Heart left ventricle (tissue), 16 donors: ENCODE measurements around the gene SLC25A15. TPM values are rescaled to one million over a fixed set of nuclear protein-coding genes. Genes with fewer than 3 reads are reported as not detected.
A peak's percentile ranks its signal among the peaks of the same experiment; 100 is the strongest.

Experiments
- ATAC-seq, 4 donors: fragments of 200-7000 bp; cut with Tn5 transposase; one replicate each; pipeline ENCODE4 v1.9.1; 2020 to 2022; ENCODE audit warnings: moderate library complexity in 4 of 4, mild to moderate bottlenecking in 3 of 4, moderate number of reproducible peaks in 1 of 4
- DNase-seq, 5 donors: peaks; one replicate each; pipeline ENCODE4 v3.0.0-alpha.2; 2020
- H3K27ac ChIP-seq, 12 donors: fragments of 200-600 bp; sonication (generic) in 4 of 12; one replicate each; pipeline versions ENCODE4 v1.5.0 to v1.8.0; 2016 to 2022; ENCODE audit warnings: mild to moderate bottlenecking in 2 of 12
- H3K27me3 ChIP-seq, 9 donors: fragments of 200-600 bp; sonication (generic) in 2 of 9; one replicate each; pipeline versions ENCODE4 v1.5.1 to v1.8.0; 2016 to 2022; ENCODE audit warnings: mild to moderate bottlenecking in 3 of 9
- H3K36me3 ChIP-seq, 9 donors: fragments of 200-600 bp; sonication (generic) in 2 of 9; one replicate each; pipeline versions ENCODE4 v1.5.0 to v1.8.0; 2018 to 2022; ENCODE audit warnings: mild to moderate bottlenecking in 2 of 9
- H3K4me1 ChIP-seq, 12 donors: fragments of 200-600 bp; sonication (generic) in 4 of 12; one replicate each; pipeline versions ENCODE4 v1.5.0 to v1.8.0; 2016 to 2022; ENCODE audit warnings: mild to moderate bottlenecking in 3 of 12
- H3K4me3 ChIP-seq, 12 donors: fragments of 200-600 bp; sonication (generic) in 4 of 12; one replicate each; pipeline versions ENCODE4 v1.5.0 to v1.8.0; 2017 to 2022; ENCODE audit warnings: mild to moderate bottlenecking in 9 of 12, moderate library complexity in 4 of 12
- H3K9me3 ChIP-seq, 12 donors: fragments of 200-600 bp; sonication (generic) in 4 of 12; one replicate each; pipeline versions ENCODE4 v1.5.0 to v1.8.0; 2016 to 2022; ENCODE audit warnings: mild to moderate bottlenecking in 1 of 12
- POLR2A ChIP-seq, 2 donors: fragments of 450-650 bp; IDR thresholded peaks; one replicate each; pipeline ENCODE4 v1.6.1; 2017; ENCODE audit warnings: antibody characterized with exemption in 2 of 2, mild to moderate bottlenecking in 2 of 2, moderate library complexity in 2 of 2
- WGBS, 4 donors: extraction: QIAGEN DNeasy Blood & Tissue Kit in 2 of 4; methylation state at CpG; one replicate each; pipeline versions ENCODE4 v1.1.5 to v1.1.7; 2013 to 2018; 5-methylcytosine and 5-hydroxymethylcytosine counted together
- intact Hi-C, 10 donors: fragments of 100-400 bp; cut with DNase I; formaldehyde crosslinking; loops; one replicate each; pipeline versions ENCODE4 v1.11.1 to v1.14.2; 2022
- polyA plus RNA-seq, 2 donors: library from polyadenylated mRNA; stranded (reverse); fragments of 200-250 nt; gene quantifications; one replicate each; pipeline ENCODE4 v1.2.3, GENCODE V29; 2013
- total RNA-seq, 9 donors: library from RNA; depleted of rRNA in 2 of 9; stranded (reverse); fragments of >200 nt in 2 of 9; fragmentation: NEBNext Ultra II Directional in 3 of 9; extraction: Animal tissue kit (Norgen Biotek cat#: 25700) in 3 of 9; gene quantifications; one replicate each; pipeline versions ENCODE4 v1.1.0 to v1.2.4, GENCODE V29; 2016 to 2023
- TF ChIP-seq, protein P1 (sequence below), 12 donors: fragments of 200-600 bp; sonication (generic) in 4 of 12; IDR thresholded peaks; one replicate each; pipeline versions ENCODE4 v1.5.0 to v1.8.0; 2018 to 2022; ENCODE audit warnings: antibody characterized with exemption in 12 of 12, mild to moderate bottlenecking in 5 of 12
- donor health status: ischemic (EF 13 %, LVEDD 7.1; RV severe dilation, severe dysfunction).
- donor health status: healthy with polysubstance abuse.
- donor health status: DM: no; HTN: yes; CAD: no.
- donor health status: DM: no; HTN: no; CAD: no.
- donor health status: ischemic (EF 25% LVEDD 6.9; RV normal size, moderate dysfunction).
- donor health status: ischemic (EF 25% LVEDD 5.7; RV mildly dilated, moderate dysfunction).
- donor health status: healthy.
- donor health status: DM: yes; HTN: yes; CAD: no.
- donor health status: ischemic (EF 35%, LVEDD 5.7; RV mildly dilated, moderate dysfunction).
- donor health status: nonischemic (EF 11% LVEDD 7.7; RV severe dilation, severe dysfunction).
- donor health status: DM: yes; HTN: yes; CAD: no.
- donor health status: PGD.
- donor health status: ischemic (EF 29% LVEDD 5.4; RV normal size, mild dysfunction).
- donor health status: nonischemic (EF 23%, LVEDD 6.1; RV moderate dilation, normal function).

SLC25A15 gene
- total and polyA plus RNA-seq, 11 donors = 0.84 to 10.4 (median 5.1) TPM

DNA sequence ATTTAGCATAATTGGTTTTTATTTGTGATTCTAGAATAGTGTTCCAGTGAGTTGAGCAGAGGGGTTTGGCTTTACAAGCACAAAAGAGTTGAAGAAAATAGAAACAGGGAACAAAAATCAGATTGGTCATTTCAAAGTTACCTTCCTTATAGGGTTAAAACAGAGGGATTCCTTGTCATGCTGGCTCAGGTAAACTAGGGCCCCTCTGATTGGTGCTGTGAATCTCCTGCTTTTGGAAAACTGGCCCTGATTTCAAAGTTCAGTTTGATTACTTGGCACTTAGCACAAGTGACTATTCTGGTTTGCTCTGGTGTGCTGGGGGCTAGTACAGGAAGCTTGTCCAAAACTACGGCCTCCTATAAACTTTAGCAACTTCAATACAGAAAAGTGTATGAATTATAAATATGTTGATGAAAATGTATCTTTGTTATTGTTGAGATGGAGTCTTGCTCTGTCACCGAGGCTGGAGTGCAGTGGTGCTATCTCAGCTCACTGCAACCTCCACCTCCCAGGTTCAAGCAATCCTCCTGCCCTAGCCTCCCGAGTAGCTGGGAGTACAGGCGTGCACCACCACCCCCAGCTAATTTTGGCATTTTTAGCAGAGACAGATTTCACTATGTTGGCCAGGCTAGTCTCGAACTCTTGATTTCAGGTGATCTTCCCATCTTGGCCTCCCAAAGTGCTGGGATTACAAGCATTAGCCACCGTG, 16.5 kb upstream of the SLC25A15 start:
- Histone ChIP-seq H3K4me3 (no peak overlapping the region), H3K9me3 (no peaks in the 10 kb centered on the region), H3K27me3 (no peaks in the 10 kb centered on the region), H3K36me3 (no peaks in the 10 kb centered on the region), H3K27ac (no peak overlapping the region), H3K4me1 (peaks cover 0 to 35% (median 14%) of the 10 kb centered on the region in 12 donors)
- WGBS, 4 donors = 87 to 96% (median 94%) methylated on average over 6 of the region's 6 CpGs
- no peak for TF ChIP-seq POLR2A (IDR thresholded peaks at IDR 0.05)
- TF ChIP-seq, protein P1, sequence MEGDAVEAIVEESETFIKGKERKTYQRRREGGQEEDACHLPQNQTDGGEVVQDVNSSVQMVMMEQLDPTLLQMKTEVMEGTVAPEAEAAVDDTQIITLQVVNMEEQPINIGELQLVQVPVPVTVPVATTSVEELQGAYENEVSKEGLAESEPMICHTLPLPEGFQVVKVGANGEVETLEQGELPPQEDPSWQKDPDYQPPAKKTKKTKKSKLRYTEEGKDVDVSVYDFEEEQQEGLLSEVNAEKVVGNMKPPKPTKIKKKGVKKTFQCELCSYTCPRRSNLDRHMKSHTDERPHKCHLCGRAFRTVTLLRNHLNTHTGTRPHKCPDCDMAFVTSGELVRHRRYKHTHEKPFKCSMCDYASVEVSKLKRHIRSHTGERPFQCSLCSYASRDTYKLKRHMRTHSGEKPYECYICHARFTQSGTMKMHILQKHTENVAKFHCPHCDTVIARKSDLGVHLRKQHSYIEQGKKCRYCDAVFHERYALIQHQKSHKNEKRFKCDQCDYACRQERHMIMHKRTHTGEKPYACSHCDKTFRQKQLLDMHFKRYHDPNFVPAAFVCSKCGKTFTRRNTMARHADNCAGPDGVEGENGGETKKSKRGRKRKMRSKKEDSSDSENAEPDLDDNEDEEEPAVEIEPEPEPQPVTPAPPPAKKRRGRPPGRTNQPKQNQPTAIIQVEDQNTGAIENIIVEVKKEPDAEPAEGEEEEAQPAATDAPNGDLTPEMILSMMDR (IDR thresholded peaks at IDR 0.05) = no peak
- intact Hi-C loops = loop anchor here in 8 of 10 donors (5.0 to 10.0 kb wide), 8 partner anchors 91 to 1088 kb away; partner anchors contain the start of genes WBP4 (in 4 of the 8) and MTRF1 (in 1 of the 8)
- ATAC-seq (no peak), DNase-seq (no peak)

DNA sequence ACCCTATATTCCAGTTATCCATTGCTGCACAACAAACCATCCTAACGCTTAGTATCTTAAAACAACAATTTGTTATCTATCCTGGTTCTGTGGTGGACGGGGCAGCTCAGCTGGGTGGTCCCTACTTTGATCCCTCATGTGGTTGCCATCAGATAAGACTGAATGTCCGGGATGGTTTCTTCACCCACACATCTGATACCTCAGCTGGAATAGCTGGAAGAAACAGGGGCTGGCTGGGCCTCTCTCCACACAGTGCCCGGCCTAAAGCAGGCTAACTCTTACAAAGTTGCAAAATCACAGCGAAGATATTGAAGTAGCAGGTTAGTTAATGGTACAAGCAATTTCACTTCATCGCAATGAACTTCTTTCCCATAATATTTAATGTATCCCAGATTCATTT, 14.7 kb upstream of the SLC25A15 start:
- no peak for ATAC-seq
- H3K27ac ChIP-seq = no peak overlapping the region
- TF ChIP-seq, protein P1 (IDR thresholded peaks at IDR 0.05) = no peak
- no peak for TF ChIP-seq POLR2A (IDR thresholded peaks at IDR 0.05)
- peaks cover 0 to 23% (median 10%) of the 10 kb centered on the region in 12 donors for H3K4me1 ChIP-seq
- no peak for DNase-seq
- H3K9me3 ChIP-seq = no peaks in the 10 kb centered on the region
- H3K36me3 ChIP-seq = no peaks in the 10 kb centered on the region
- intact Hi-C loops = loop anchor here in 9 of 10 donors (5.0 to 10.0 kb wide), 11 partner anchors 92 to 1092 kb away; partner anchors contain the start of genes WBP4 (in 5 of the 9) and MTRF1 (in 1 of the 9)
- no peak overlapping the region for H3K4me3 ChIP-seq
- 58 to 67% (median 62%) methylated on average over 6 of the region's 6 CpGs for WGBS, 4 donors
- no peaks in the 10 kb centered on the region for H3K27me3 ChIP-seq

DNA sequence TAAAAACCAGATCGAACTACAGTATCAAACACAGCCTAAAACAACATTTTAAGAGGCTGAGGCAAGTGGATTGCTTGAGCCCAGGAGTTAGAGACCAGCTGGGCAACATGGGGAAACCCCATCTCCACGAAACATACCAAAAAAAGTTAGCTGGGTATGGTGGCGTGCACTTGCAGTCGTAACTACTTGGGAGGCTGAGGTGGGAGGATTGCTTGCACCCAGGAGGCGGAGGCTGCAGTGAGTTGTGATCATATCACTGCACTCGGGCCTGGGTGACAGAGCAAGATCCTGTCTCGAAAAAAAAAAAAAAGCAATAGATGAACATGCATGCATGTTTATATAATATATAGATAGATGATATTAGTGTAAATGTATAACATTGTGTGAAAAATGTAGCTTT, 13.2 kb upstream of the SLC25A15 start:
- H3K27ac ChIP-seq = peak overlapping the region in 1 of 12 donors; percentile 79
- H3K4me3 ChIP-seq = peak overlapping the region in 1 of 12 donors; percentile 21
- no peak for TF ChIP-seq POLR2A (IDR thresholded peaks at IDR 0.05)
- TF ChIP-seq, protein P1 (IDR thresholded peaks at IDR 0.05) = no peak
- H3K9me3 ChIP-seq = no peaks in the 10 kb centered on the region
- no peaks in the 10 kb centered on the region for H3K36me3 ChIP-seq
- 78 to 88% (median 83%) methylated on average over 7 of the region's 7 CpGs for WGBS, 4 donors
- DNase-seq (no peak), ATAC-seq (no peak)
- intact Hi-C loops = loop anchor here in 8 of 10 donors (2.0 to 10.0 kb wide), 9 partner anchors 104 to 1094 kb away; partner anchors contain the start of gene WBP4 (in 3 of the 8)
- H3K27me3 ChIP-seq = no peaks in the 10 kb centered on the region
- peaks cover 0 to 14% (median 2%) of the 10 kb centered on the region in 12 donors for H3K4me1 ChIP-seq

DNA sequence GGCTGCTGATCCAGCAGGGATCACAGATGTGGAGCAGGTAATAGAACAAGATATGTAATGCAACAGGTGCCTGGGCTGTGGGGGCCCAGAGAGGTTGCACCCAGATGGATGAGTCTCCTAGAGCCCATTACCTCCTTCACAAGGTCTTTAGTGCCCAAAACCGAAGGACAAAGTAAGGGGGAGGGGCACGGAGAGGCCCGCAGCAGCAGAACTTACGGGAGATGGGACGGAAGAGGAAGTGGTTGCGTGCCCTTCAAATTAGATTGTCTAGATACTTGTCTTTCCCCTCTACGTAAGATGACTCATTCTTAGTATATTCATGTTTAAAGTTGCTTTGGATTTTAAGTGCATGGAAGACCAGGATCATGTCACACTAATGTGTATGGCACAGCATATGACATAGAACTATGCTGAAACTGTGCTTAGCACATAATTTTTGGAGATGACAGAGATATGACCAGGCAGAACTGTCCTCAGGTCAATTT, 12.7 kb upstream of the SLC25A15 start:
- peak overlapping the region in 1 of 12 donors; percentile 79 for H3K27ac ChIP-seq
- 49 to 72% (median 57%) methylated on average over 7 of the region's 7 CpGs for WGBS, 4 donors
- TF ChIP-seq, protein P1 (IDR thresholded peaks at IDR 0.05) = no peak
- no peak for TF ChIP-seq POLR2A (IDR thresholded peaks at IDR 0.05)
- H3K4me1 ChIP-seq = peaks cover 0 to 14% (median 2%) of the 10 kb centered on the region in 12 donors
- H3K27me3 ChIP-seq = no peaks in the 10 kb centered on the region
- intact Hi-C loops = loop anchor here in 8 of 10 donors (2.0 to 10.0 kb wide), 9 partner anchors 104 to 1094 kb away; partner anchors contain the start of gene WBP4 (in 3 of the 8)
- ATAC-seq (peak in 3 of 4 donors; percentile 19 to 27 (median 27)), DNase-seq (no peak)
- peak overlapping the region in 1 of 12 donors; percentile 21 for H3K4me3 ChIP-seq
- no peaks in the 10 kb centered on the region for H3K36me3 ChIP-seq
- H3K9me3 ChIP-seq = no peaks in the 10 kb centered on the region
